Stimulated activated naive CD4-positive, alpha-beta T cell (primary cell): ENCODE measurements around the gene FAM98B.
"Not testable (repeated sequence)": the region's sequence is repeated elsewhere in the genome, so short reads cannot be mapped to it uniquely, and the experiment has no call there.

ENCODE experiments used
- DNase-seq, 6 experiments: peaks; one replicate each; lab custom pipeline; 2025; lab: John Stamatoyannopoulos, UW

FAM98B gene

GRCh38 chr15:38453971-38454695, at the start of gene FAM98B:
Gene FAM98B, plus strand, starts transcription at chr15:38454127. Its CDS starts 35 bp downstream, at chr15:38454162.
- peak; percentile 67 to 96 (median 80) for DNase-seq

DNA sequence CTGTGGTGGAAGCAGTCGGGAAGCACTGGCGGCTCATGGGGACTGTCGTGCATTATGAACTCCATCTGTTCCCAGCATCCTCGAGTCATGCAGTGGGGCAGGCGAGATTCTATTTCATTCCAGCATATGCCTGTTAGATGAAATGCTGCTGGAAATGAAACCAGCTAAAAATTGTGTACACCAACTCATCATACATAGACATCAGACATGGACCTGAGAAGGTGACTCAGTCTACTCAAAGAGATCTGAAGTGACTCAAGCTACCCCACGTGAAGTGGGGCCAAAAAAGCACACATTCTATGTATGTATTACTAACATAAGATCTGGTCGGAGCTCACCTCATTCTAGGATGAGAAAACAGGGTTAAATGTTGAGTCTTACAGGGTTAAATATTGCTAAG, 47.5 kb upstream of the FAM98B start:
- DNase-seq, result no peak

GRCh38 chr15:38408576-38408975, 45.4 kb upstream of the FAM98B start:
- DNase-seq, result no peak

GRCh38 chr15:38411902-38412301, 42.0 kb upstream of the FAM98B start:
- no peak for DNase-seq

GRCh38 chr15:38412466-38412865, 41.5 kb upstream of the FAM98B start:
- no peak for DNase-seq

- DNase-seq, result no peak
Measured at GRCh38 chr15:38414357-38414756, 39.6 kb upstream of the FAM98B start.

DNA sequence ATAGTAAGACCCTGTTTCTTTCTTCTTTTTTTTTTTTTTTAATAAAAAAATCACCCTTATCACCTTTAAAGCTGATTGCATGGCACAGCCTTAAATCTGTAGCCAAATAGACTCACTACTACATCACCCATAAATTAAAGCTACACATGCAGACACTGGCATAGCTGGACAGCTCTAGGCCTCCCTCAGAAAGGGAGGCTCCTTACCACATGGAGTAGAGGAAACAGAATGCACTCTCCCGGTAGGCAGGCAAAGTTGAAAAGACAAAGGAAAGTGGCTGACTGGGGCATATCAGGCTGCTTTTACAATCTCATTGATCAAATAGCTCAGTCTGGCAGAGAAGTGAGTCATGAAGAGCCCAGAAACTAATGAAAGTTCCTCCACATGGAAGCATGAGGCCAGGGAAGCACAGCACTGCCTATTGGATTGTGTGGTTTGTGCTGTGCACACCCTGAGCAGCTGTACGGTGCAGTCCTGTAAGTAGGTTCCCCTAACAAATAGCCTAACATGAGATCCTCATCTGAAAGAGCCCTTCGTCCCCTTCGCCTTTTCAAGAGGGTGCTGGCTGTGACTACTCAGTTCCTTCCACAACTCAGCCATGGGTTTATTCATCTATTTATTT, 32.7 kb upstream of the FAM98B start:
- no peak for DNase-seq

- no peak for DNase-seq
Measured at GRCh38 chr15:38424101-38424552, 29.8 kb upstream of the FAM98B start.

- DNase-seq, result no peak
Measured at GRCh38 chr15:38425269-38425668, 28.7 kb upstream of the FAM98B start.

- DNase-seq, result no peak
Measured at GRCh38 chr15:38427380-38427779, 26.5 kb upstream of the FAM98B start.

DNA sequence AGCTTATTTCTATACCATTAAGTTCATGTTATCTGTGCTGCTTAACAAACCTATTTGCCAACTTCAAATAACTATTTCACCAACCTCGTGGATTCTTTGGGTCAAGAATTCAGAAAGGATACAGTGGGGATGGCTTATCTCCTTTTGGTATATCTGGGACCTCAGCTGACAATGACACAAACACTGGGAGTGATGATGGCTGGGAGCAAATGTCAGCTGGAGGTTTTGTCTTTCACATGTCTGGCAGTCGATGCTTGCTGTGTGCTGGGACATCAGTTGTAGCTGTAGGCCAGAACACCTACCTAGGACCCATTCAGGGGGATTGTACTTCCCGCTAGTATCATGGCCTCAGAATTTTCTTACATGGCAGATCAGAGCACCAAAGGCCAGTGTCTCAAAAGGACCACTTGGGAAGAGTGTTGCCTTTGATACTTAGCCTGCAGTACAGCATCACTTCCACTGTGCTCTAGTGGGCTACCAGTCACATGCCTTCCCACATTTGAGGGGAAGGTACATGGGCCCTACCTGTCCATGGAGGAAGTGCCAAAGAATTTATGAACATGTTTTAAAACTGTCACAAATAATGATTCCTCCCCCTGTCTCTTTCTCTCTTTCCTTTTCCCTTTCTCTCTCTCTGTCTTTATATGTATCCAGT, 23.7 kb upstream of the FAM98B start:
- no peak for DNase-seq

DNA sequence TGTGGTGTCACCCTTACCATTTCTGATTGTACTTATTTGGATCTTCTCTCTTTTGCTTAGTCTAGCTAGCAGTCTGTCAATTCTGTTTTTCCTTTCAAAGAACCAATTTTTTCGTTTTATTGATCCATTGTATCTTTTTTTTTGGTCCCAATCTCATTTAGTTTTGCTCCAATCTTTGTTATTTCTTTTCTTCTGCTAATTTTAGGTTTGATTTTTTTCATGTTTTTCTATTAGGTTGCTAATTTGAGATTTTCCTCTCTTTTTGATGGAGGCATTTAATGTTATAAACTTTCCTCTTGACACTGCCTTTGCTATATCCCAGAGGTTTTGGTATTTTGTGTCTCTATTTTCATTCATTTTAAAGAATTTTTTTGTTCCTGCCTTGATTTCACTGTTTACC, 16.9 kb upstream of the FAM98B start:
- DNase-seq, result no peak

DNA sequence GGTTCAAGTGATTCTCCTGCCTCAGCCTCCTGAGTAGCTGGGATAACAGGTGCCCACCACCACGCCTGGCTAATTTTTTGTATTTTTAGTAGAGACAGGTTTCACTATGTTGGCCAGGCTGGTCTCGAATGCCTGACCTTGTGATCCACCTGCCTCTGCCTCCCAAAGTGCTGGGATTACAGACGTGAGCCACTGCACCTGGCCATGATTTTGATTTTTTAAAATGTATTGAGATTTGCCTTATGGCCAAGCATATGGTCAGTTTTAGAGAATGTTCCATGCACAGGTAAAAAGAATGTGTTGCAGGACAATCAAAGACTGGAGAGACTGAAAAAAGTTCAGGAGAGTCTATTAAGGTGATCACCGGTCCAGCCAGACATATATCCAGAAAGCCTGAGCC, 16.3 kb upstream of the FAM98B start:
- DNase-seq, result not testable (repeated sequence)

GRCh38 chr15:38438031-38438986, 15.6 kb upstream of the FAM98B start:
- no peak for DNase-seq

DNA sequence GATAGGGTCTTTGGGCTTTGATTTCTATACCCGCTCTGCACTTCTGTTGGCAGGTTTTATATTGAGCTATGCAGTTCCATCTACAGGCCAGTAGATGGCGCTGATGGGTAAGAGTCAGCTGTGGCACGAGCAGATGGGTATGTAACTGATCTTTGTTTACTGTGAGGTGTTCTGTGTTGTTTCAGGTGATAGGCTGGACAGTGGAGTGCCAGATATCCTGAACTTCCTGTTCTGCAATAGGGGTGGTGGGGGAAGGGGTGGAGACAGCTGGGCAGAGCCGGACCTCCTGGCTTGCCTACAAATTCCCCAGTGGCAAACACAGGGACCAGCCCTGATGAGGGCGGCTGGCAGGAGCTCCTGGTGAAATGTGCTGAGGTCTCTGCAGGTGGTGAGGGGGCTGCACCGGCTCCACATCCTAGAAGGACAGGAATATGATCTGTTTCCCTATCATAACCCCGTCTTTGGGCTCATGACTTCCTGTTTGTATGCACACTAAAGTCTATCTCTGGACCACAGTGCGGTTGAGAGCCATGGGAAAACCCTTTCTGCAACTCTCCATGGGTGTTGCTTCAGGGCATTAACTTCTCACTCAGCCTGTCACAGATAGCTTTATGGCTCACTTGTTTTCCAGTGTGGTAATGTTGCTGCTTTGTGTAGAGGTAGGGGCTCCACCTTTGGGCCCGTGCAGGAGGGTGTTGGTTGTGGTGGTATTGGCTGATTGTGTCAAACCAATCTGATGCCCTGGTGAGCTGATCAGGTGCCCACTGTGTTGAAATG, 13.4 kb upstream of the FAM98B start:
- peak; percentile 9 to 71 (median 16) for DNase-seq

- DNase-seq, result no peak
Measured at GRCh38 chr15:38441130-38441519, 12.8 kb upstream of the FAM98B start.

GRCh38 chr15:38454696-38455090, 766 bp downstream of the FAM98B start:
- DNase-seq, result no peak

GRCh38 chr15:38455092-38455491, 1.2 kb downstream of the FAM98B start:
- no peak for DNase-seq

- DNase-seq, result no peak
Measured at GRCh38 chr15:38458646-38459045, 4.7 kb downstream of the FAM98B start.

GRCh38 chr15:38459480-38459879, 5.6 kb downstream of the FAM98B start:
- DNase-seq, result no peak

DNA sequence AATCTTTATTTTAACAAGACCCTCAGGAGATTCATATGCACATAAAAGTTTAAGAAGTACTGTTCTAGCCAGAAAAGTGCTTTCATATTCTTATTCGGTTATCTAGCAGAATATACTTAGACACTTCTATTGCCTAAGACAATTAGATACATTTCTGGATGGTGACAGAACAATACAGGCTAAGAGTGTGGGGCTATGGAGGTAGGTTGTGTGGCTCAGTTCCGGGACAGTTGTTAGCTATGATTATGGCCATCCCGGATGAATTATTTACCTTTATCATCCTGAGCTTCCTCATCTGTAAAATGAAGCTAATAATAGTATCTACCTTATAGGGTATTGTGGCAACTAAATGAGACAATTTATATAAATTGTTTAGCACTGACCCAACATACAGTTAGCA, 6.6 kb downstream of the FAM98B start:
- DNase-seq, result no peak
